ENCODE data around the gene SOAT2.
"Not testable (repeated sequence)": the region's sequence is repeated elsewhere in the genome, so short reads cannot be mapped to it uniquely, and the experiment has no call there.

Gene SOAT2

GRCh38 chr12:53105712-53106439, 2.6 kb downstream of the SOAT2 start:
- DNase-seq = no peak

DNA sequence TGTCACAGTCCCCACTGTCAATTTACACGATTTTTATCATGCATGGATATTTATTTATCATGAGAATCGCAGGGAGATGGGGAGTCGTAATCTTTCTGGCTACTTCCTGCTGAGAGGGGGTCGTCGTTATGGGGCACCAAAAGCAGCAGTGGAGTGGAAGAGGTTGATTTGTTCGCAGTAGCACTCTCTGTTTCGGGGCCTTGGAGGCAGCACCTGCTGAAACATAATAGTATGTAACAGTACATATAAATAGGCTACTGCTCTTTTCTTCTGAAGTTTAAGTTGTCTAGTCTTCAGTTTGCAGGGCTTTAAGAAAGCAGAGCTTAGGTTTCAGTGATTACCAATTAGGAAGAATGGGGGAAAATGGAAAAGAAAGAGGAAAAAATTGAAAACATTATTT, 3.8 kb downstream of the SOAT2 start:
- no peak for DNase-seq

- DNase-seq = not testable (repeated sequence)
Observed at GRCh38 chr12:53112431-53112830, 9.1 kb downstream of the SOAT2 start.

GRCh38 chr12:53113136-53113705, 9.9 kb downstream of the SOAT2 start:
- no peak for DNase-seq

- DNase-seq = no peak
Observed at GRCh38 chr12:53113951-53114350, 10.7 kb downstream of the SOAT2 start.

DNA sequence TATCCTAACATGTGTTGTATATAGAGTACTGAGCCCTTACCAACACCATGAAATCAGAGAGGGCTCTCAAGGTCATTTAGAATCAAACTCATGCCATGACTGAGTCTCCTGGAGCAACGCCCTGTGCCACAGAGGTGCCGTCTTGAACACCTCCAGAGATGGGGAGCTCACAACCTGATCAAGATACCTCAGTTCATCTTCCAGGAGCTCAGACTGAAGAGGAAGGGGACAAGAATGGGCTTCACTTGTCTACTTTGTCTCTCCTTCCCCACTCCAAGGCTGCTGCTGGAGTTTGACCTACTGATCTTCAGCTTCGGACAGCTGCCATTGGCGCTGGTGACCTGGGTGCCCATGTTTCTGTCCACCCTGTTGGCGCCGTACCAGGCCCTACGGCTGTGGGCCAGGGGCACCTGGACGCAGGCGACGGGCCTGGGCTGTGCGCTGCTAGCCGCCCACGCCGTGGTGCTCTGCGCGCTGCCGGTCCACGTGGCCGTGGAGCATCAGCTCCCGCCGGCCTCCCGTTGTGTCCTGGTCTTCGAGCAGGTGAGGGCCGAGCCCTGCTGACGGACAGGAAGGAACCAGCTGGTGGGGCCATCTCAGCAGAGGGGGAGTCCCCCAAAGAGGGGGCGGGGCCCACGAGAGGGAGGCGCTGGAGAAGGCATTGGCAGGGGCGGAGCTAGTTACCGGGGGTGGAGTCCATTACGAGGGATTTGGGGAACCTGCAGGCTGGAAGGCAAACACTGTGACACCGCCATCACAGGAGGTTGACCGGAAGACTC, 12.0 kb downstream of the SOAT2 start:
- DNase-seq = no peak

DNA sequence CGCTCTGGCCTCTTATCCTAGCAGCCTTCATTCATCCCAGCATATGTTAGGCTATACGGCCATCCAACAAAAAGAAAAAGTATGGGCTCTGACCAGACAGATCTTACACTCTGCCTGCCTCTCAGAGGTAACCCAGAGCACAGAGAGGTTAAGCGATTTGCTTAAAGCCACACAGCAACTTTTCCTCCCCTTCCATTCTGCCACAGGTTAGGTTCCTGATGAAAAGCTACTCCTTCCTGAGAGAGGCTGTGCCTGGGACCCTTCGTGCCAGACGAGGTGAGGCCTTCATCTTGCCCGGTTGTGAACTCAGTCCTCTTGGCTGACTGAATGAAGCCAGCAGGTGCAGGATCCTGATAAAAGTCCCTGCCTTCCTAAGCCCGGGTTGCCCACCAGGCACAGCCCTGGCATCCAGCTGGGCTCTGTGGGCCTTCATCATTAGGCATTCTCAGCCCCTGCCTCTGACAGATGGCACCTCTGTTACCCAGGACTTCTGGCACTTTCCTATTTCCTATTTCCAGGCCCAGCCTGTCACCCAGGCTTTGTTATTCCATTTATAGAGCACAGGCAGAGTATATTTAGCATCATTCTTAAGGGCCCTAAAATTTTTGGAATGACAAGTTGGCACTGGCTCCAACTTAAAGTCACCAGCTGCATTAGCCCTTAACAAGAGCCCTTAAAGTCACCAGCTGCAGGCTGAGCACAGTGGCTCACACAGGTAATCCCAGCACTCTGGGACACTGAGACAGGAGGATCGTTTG, 12.8 kb downstream of the SOAT2 start:
- no peak for DNase-seq

DNA sequence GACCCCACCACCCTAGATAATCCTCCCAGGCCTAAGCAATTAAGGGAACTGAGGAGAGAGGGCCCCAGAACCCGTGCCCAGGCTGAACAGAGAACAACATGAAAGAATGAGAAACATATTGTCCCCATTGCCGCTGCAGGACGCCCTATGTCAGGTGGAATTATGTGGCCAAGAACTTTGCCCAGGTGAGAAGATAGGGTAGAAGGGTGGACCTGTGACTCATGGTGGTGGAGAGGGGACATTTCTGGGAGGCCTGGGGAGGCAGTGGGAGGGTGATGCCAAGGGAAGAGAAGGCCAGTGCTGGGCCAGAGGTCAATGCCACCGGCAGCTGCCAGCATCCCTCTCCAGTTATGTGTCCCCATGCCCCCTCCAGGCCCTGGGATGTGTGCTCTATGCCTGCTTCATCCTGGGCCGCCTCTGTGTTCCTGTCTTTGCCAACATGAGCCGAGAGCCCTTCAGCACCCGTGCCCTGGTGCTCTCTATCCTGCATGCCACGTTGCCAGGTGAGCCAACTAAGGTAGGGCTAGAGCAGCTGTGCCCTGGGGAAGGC, 15.5 kb downstream of the SOAT2 start:
- no peak for DNase-seq

DNA sequence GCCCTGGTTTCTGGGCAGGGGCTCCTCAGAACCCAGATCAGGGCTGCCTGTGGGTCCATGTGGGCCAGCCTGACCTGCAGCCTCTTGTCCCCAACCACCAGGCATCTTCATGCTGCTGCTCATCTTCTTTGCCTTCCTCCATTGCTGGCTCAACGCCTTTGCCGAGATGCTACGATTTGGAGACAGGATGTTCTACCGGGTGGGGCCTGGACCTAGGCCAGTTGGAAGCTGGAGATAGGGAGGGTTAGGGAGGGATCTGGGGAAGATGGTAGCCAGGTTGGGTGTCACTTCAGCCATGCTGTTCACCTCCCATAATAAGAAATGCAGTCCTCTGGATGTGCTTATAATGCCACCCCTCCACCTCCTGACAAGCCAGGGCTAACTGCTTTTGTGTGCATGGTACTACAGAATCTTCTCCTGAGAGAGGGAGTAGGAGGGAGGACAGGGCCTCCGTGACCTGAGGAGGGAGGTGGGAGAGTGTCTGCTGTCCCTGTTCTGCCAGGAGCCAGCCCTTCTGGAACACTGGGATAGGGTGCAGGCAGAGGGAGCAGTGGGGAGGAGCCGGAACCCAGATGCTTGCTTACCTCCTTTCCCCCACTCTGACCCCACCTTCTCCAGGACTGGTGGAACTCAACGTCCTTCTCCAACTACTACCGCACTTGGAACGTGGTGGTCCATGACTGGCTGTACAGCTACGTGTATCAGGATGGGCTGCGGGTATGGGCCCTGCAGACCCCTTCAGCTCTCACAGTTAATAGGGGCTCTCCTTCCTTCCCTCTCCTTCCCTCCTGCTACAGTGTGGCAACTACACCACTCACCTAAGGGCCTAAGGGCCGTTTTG, 17.6 kb downstream of the SOAT2 start:
- DNase-seq = no peak

DNA sequence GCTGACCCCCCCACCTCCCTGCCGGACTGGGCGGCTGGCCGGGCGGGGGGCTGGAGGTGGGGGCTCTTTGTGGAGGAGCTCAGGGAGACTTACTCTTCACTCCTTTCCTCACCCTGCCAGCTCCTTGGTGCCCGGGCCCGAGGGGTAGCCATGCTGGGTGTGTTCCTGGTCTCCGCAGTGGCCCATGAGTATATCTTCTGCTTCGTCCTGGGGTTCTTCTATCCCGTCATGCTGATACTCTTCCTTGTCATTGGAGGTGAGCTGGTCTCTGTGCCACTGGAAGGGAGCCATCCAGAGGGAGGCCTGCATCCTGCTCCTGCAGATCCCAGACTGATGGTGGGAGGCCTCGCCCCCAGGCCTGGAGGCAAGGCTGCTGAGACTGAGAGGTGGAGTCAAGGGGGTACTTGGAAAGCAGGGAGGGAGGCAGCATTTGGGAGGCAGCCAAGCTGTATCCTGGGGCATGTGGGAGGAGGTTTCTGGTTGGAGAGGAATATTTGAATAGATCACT, 19.7 kb downstream of the SOAT2 start:
- DNase-seq = no peak

GRCh38 chr12:53123578-53124351, 20.5 kb downstream of the SOAT2 start:
- no peak for DNase-seq

DNA sequence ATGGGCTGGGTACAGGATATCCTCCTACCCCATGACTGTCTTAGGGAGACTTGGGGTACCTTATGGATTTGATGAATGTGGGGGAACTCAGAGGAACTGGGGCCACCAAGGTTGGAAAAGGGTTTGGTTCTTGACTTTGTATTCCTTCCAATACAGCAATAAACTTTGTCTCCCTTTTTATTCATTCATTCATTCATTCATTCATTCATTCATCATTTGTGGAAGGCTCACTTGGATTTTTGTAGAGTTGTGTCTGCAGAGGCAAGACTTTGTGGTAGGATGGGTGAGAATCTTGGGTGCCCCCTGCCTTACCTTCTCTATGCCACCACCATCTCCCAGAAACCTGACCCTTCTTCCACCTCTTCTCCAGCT, 21.1 kb downstream of the SOAT2 start:
- no peak for DNase-seq

- DNase-seq = no peak
Observed at GRCh38 chr12:53127169-53127568, 23.9 kb downstream of the SOAT2 start.

GRCh38 chr12:53128780-53129569, 25.7 kb downstream of the SOAT2 start:
- no peak for DNase-seq

GRCh38 chr12:53131844-53132243, 28.6 kb downstream of the SOAT2 start:
- no peak for DNase-seq

GRCh38 chr12:53133722-53134121, 30.4 kb downstream of the SOAT2 start:
- DNase-seq = no peak

DNA sequence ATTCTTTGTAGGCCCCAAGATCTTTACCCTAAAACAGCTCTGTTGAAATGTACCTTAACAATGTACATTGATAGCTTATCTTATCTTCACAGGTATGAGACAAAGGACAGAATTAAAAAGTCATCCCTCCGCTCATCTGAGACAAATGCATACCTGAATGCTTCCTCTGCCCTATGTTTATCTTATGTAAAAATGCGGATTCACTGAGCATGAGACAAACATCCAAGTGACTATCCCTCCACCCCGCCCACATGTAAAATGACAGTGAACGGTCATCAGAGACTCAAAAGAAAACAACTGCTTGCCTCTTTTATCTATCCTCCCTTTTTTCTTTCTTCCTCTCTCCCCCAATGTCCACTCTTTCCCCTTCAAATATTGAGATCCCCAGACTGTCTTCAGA, 40.1 kb downstream of the SOAT2 start:
- DNase-seq = no peak

GRCh38 chr12:53145383-53146260, 42.3 kb downstream of the SOAT2 start:
- no peak for DNase-seq

DNA sequence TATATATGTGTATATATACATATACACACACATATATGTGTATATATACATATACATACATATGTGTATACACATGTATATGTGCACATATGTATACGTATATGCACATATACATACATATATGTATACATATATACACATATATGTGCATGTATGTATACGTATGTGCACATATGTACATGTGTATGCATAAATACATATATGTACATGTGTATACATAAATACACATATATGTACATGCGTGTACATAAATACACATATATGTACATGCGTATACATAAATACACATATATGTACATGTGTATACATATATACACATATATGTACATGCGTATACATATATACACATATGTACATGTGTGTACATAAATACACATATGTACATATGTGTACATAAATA, 43.9 kb downstream of the SOAT2 start:
- no peak for DNase-seq
